HEK293 (cell line): ENCODE data around the gene LIN7A.

Experiments
- CTCF ChIA-PET: fragments of 350-600 bp; formaldehyde crosslinking; extraction: SDS; loops from one replicate; lab custom pipeline; 2021; ENCODE audit warnings: antibody characterized with exemption; lab: Yijun Ruan, JAX
- POLR2A ChIA-PET: fragments of 300-600 bp; formaldehyde crosslinking; extraction: SDS; loops from one replicate; lab custom pipeline; 2020; ENCODE audit warnings: antibody characterized with exemption, inconsistent platforms; lab: Yijun Ruan, JAX
- H3K27ac ChIP-seq: fragments of 200-500 bp; sonication (Bioruptor generic); 2 replicates; pipeline ENCODE4 v1.5.1; 2014; ENCODE audit warnings: low read depth, low read length, control low read depth, inconsistent platforms; ENCODE audit errors: extremely low read depth
- H3K36me3 ChIP-seq, 2 experiments: fragments of 200-500 bp in 1 of 2; sonication (Bioruptor generic) in 1 of 2; 1 replicate in 1 of 2; 2 replicates in 1 of 2; pipeline ENCODE4 v1.5.1; 2014 to 2017; ENCODE audit warnings: inconsistent platforms in 2 of 2, low read length in 2 of 2; ENCODE audit not compliant: control insufficient read depth in 2 of 2, insufficient read depth in 1 of 2
- H3K4me1 ChIP-seq: fragments of 200-500 bp; sonication (Bioruptor generic); 2 replicates; pipeline ENCODE4 v1.5.1; 2014; ENCODE audit warnings: mild to moderate bottlenecking, low read length, inconsistent platforms; ENCODE audit not compliant: control insufficient read depth, insufficient read depth
- H3K4me3 ChIP-seq: 2 replicates; pipeline ENCODE4 v1.5.1; 2011; ENCODE audit warnings: low read depth, mild to moderate bottlenecking, control low read depth, low read length, moderate library complexity
- H3K9me3 ChIP-seq: fragments of 200-500 bp; sonication (Bioruptor generic); 2 replicates; pipeline ENCODE4 v1.5.1; 2014; ENCODE audit warnings: low read depth, low read length, inconsistent platforms; ENCODE audit not compliant: control insufficient read depth, insufficient read depth
- OVOL3 ChIP-seq: fragments of 450-650 bp; formaldehyde crosslinking; IDR thresholded peaks from 2 replicates; pipeline ENCODE4 v1.5.1; 2016; ENCODE audit warnings: missing biosample characterization, missing genetic modification characterization
- SP7 ChIP-seq: fragments of 450-650 bp; formaldehyde crosslinking; IDR thresholded peaks from 2 replicates; pipeline ENCODE4 v1.5.1; 2016; ENCODE audit warnings: missing biosample characterization, missing genetic modification characterization
- YY1 ChIP-seq: fragments of 450-650 bp; formaldehyde crosslinking; IDR thresholded peaks from 2 replicates; pipeline ENCODE4 v1.5.1; 2018; ENCODE audit warnings: missing biosample characterization, missing genetic modification characterization
- ZBTB10 ChIP-seq: fragments of 450-650 bp; formaldehyde crosslinking; IDR thresholded peaks from 2 replicates; pipeline ENCODE4 v1.5.1; 2016; ENCODE audit warnings: missing biosample characterization, missing genetic modification characterization
- ZBTB44 ChIP-seq: fragments of 450-650 bp; IDR thresholded peaks from 2 replicates; pipeline ENCODE4 v1.5.1; 2018; ENCODE audit warnings: missing biosample characterization, mild to moderate bottlenecking, missing genetic modification characterization
- ZBTB7A ChIP-seq: fragments of 450-650 bp; formaldehyde crosslinking; IDR thresholded peaks from 2 replicates; pipeline ENCODE4 v1.5.1; 2016; ENCODE audit warnings: low read depth, missing biosample characterization, missing genetic modification characterization
- ZFP37 ChIP-seq: fragments of 450-650 bp; formaldehyde crosslinking; IDR thresholded peaks from 2 replicates; pipeline ENCODE4 v1.5.1; 2016; ENCODE audit warnings: missing biosample characterization, missing genetic modification characterization
- ZNF16 ChIP-seq: fragments of 450-650 bp; formaldehyde crosslinking; IDR thresholded peaks from 2 replicates; pipeline ENCODE4 v1.5.1; 2016; ENCODE audit warnings: low read depth, missing biosample characterization, missing genetic modification characterization
- ZNF366 ChIP-seq: fragments of 450-650 bp; formaldehyde crosslinking; conservative IDR thresholded peaks from 2 replicates; pipeline ENCODE4 v1.5.1; 2016; ENCODE audit warnings: missing biosample characterization, missing genetic modification characterization
- ZNF48 ChIP-seq: fragments of 450-650 bp; formaldehyde crosslinking; IDR thresholded peaks from 2 replicates; pipeline ENCODE4 v1.5.1; 2016; ENCODE audit warnings: missing biosample characterization, missing genetic modification characterization
- ZNF544 ChIP-seq: fragments of 450-650 bp; formaldehyde crosslinking; IDR thresholded peaks from 2 replicates; pipeline ENCODE4 v1.5.0; 2017; ENCODE audit warnings: missing biosample characterization, missing genetic modification characterization
- ZNF623 ChIP-seq: fragments of 450-650 bp; formaldehyde crosslinking; IDR thresholded peaks from 2 replicates; pipeline ENCODE4 v1.5.1; 2016; ENCODE audit warnings: missing biosample characterization, missing genetic modification characterization
- ZNF658 ChIP-seq: fragments of 450-650 bp; formaldehyde crosslinking; IDR thresholded peaks from 2 replicates; pipeline ENCODE4; 2016; ENCODE audit warnings: missing biosample characterization, missing genetic modification characterization
- ZNF660 ChIP-seq: fragments of 450-650 bp; IDR thresholded peaks from 2 replicates; pipeline ENCODE4 v1.5.1; 2018; ENCODE audit warnings: missing biosample characterization, mild to moderate bottlenecking, missing genetic modification characterization
- ZNF704 ChIP-seq: fragments of 450-650 bp; formaldehyde crosslinking; IDR thresholded peaks from 2 replicates; pipeline ENCODE4 v1.5.1; 2016; ENCODE audit warnings: missing biosample characterization, missing genetic modification characterization
- ZNF776 ChIP-seq: fragments of 450-650 bp; formaldehyde crosslinking; IDR thresholded peaks from 2 replicates; pipeline ENCODE4 v1.5.0; 2017; ENCODE audit warnings: missing biosample characterization, missing genetic modification characterization, borderline replicate concordance
- ZNF791 ChIP-seq: fragments of 450-650 bp; formaldehyde crosslinking; IDR thresholded peaks from 2 replicates; pipeline ENCODE4 v1.5.1; 2016; ENCODE audit warnings: missing biosample characterization, missing genetic modification characterization
- ZNF837 ChIP-seq: fragments of 450-650 bp; formaldehyde crosslinking; IDR thresholded peaks from 2 replicates; pipeline ENCODE4 v1.5.1; 2016; ENCODE audit warnings: missing biosample characterization, missing genetic modification characterization
- ZNF843 ChIP-seq: fragments of 450-650 bp; formaldehyde crosslinking; IDR thresholded peaks from 2 replicates; pipeline ENCODE4 v1.5.1; 2016; ENCODE audit warnings: missing biosample characterization, missing genetic modification characterization
- TF ChIP-seq, protein P1 (sequence below): fragments of 450-650 bp; formaldehyde crosslinking; conservative IDR thresholded peaks from 2 replicates; pipeline ENCODE4 v1.5.1; 2016; ENCODE audit warnings: low read depth, missing biosample characterization, missing genetic modification characterization
- TF ChIP-seq, protein P2 (sequence below): fragments of 450-650 bp; formaldehyde crosslinking; IDR thresholded peaks from 2 replicates; pipeline ENCODE4 v1.5.1; 2016; ENCODE audit warnings: missing biosample characterization, missing genetic modification characterization

LIN7A gene

GRCh38 chr12:80968326-80968725, 30.6 kb upstream of the LIN7A start:
- H3K27ac ChIP-seq: no peak overlapping the region
- ChIA-PET POLR2A (no interaction called here), CTCF (no interaction called here)
- H3K4me3 ChIP-seq: no peak overlapping the region
- no peaks in the 10 kb centered on the region for H3K36me3 ChIP-seq
- H3K9me3 ChIP-seq: no peaks in the 10 kb centered on the region
- H3K4me1 ChIP-seq: no peaks in the 10 kb centered on the region
- TF ChIP-seq SP7 (tag by site-specific recombination) (no peak), ZBTB44 (tag by site-specific recombination) (no peak), ZBTB7A (no peak), ZNF660 (no peak), ZNF48 (no peak)

GRCh38 chr12:80967565-80967964, 29.8 kb upstream of the LIN7A start:
- H3K27ac ChIP-seq: no peak overlapping the region
- H3K4me3 ChIP-seq: no peak overlapping the region
- H3K9me3 ChIP-seq: no peaks in the 10 kb centered on the region
- ChIA-PET CTCF (no interaction called here), POLR2A (no interaction called here)
- TF ChIP-seq ZBTB10 (tag by site-specific recombination): no peak
- TF ChIP-seq ZFP37 (tag by site-specific recombination): no peak
- no peak for TF ChIP-seq OVOL3 (tag by site-specific recombination)
- TF ChIP-seq ZNF623: no peak
- TF ChIP-seq ZNF791 (tag by site-specific recombination): no peak
- no peak for TF ChIP-seq ZNF776 (tag by site-specific recombination)
- TF ChIP-seq ZNF658 (tag by site-specific recombination): no peak
- no peak for TF ChIP-seq YY1 (tag by site-specific recombination)
- no peak for TF ChIP-seq ZNF16 (tag by site-specific recombination)
- no peak for TF ChIP-seq ZNF366
- TF ChIP-seq, protein P1, sequence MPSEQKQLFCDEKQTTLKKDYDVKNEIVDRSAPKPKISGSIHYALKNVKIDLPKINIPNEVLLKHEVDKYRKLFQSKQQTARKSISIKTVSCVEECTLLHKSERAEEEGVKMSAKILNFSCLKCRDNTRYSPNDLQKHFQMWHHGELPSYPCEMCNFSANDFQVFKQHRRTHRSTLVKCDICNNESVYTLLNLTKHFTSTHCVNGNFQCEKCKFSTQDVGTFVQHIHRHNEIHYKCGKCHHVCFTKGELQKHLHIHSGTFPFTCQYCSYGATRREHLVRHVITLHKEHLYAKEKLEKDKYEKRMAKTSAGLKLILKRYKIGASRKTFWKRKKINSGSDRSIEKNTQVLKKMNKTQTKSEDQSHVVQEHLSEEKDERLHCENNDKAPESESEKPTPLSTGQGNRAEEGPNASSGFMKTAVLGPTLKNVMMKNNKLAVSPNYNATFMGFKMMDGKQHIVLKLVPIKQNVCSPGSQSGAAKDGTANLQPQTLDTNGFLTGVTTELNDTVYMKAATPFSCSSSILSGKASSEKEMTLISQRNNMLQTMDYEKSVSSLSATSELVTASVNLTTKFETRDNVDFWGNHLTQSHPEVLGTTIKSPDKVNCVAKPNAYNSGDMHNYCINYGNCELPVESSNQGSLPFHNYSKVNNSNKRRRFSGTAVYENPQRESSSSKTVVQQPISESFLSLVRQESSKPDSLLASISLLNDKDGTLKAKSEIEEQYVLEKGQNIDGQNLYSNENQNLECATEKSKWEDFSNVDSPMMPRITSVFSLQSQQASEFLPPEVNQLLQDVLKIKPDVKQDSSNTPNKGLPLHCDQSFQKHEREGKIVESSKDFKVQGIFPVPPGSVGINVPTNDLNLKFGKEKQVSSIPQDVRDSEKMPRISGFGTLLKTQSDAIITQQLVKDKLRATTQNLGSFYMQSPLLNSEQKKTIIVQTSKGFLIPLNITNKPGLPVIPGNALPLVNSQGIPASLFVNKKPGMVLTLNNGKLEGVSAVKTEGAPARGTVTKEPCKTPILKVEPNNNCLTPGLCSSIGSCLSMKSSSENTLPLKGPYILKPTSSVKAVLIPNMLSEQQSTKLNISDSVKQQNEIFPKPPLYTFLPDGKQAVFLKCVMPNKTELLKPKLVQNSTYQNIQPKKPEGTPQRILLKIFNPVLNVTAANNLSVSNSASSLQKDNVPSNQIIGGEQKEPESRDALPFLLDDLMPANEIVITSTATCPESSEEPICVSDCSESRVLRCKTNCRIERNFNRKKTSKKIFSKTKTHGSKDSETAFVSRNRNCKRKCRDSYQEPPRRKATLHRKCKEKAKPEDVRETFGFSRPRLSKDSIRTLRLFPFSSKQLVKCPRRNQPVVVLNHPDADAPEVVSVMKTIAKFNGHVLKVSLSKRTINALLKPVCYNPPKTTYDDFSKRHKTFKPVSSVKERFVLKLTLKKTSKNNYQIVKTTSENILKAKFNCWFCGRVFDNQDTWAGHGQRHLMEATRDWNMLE (tag by site-specific recombination): no peak
- TF ChIP-seq ZNF704: no peak
- TF ChIP-seq, protein P2, sequence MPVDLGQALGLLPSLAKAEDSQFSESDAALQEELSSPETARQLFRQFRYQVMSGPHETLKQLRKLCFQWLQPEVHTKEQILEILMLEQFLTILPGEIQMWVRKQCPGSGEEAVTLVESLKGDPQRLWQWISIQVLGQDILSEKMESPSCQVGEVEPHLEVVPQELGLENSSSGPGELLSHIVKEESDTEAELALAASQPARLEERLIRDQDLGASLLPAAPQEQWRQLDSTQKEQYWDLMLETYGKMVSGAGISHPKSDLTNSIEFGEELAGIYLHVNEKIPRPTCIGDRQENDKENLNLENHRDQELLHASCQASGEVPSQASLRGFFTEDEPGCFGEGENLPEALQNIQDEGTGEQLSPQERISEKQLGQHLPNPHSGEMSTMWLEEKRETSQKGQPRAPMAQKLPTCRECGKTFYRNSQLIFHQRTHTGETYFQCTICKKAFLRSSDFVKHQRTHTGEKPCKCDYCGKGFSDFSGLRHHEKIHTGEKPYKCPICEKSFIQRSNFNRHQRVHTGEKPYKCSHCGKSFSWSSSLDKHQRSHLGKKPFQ (tag by site-specific recombination): no peak
- TF ChIP-seq ZNF843: no peak
- no peak for TF ChIP-seq ZNF837 (tag by site-specific recombination)
- no peak for TF ChIP-seq ZNF544 (tag by site-specific recombination)
- H3K36me3 ChIP-seq: no peaks in the 10 kb centered on the region
- H3K4me1 ChIP-seq: no peaks in the 10 kb centered on the region
